ENCODE data around the gene FAM199X.
"Not testable (repeated sequence)": the region's sequence is repeated elsewhere in the genome, so short reads cannot be mapped to it uniquely, and the experiment has no call there.

Gene FAM199X

GRCh38 chrX:104189837-104190236 lies 23.6 kb downstream of the FAM199X start:
- no peak for DNase-seq (ENCODE audit: low read depth)

GRCh38 chrX:104193485-104193884 lies 27.2 kb downstream of the FAM199X start:
- DNase-seq (ENCODE audit: low read depth), result no peak

GRCh38 chrX:104195013-104195412 lies 28.8 kb downstream of the FAM199X start:
- no peak for DNase-seq (ENCODE audit: low read depth)

DNA sequence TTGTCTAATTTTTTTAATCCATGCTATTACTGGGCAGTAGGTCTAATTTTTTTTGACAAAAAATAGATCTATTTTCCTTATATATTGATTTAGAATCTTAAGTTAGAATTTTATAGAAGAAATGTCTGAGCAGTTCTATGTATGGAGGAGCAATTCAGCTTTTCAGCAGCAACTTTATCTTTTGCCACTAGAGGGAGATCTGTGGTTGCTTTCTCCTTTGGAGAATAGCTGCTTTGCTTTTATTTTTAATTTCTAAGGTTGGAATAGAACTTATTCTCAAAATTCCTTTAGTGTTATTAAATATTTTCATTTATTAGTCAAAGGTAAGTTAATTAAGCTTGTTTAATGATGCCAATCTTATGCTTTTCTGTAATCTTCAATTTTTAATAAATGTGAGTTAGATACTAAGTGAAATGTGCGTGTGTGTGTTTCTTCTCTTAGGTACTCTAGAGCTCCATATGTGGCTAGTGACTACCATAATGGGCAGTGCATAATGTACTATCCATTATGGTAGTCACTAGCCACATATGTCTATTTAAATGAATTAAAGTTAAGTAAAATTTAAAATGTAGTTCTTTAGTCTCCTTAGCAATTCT lies 29.3 kb downstream of the FAM199X start:
- DNase-seq (ENCODE audit: low read depth), result no peak

GRCh38 chrX:104205548-104205947 lies 39.3 kb downstream of the FAM199X start:
- DNase-seq (ENCODE audit: low read depth), result no peak

DNA sequence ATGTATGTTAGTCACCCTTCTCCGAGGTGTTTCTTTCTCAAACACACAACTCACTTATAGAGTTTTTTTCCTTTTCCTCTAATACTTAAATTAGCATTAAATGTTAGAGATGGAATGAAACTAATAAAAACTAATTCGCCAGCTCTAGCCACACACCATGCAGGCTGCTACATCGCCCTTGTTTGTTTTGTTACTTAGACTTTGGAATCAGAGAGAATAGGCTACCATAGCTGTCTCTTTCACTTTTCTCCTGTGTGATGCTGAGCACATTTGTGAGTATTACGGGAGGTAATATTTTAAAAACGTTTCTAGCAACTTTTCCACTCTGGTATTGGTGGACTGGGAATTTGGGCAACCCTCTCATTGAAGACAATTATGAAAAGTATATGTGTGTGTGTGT lies 44.9 kb downstream of the FAM199X start:
- no peak for DNase-seq (ENCODE audit: low read depth)

DNA sequence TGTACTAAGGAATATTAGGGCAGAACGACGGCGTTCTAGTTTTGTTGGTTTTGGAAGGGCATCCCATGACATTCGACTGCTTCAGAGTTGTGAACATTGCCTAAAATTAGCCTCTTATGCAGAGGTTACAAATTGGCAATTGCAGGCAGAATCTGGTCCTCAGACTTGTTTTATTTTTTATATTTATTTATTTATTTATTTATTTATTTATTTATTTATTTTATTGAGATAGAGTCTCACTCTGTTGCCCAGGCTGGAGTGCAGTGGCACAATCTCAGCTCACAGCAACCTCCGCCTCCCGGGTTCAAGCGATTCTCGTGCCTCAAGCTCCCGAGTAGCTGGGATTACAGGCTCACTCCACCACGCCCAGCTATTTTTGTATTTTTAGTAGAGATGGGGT lies 63.8 kb downstream of the FAM199X start:
- DNase-seq (ENCODE audit: low read depth), result not testable (repeated sequence)

All from non-pigmented ciliary epithelial cell (primary cell).